ENCODE results near the gene ZNF780A.

ZNF780A gene

GRCh38 chr19:40080289-40080688 lies 10.5 kb downstream of the ZNF780A start:
- H3K36me3 ChIP-seq (replicated peaks; ENCODE audit: insufficient read depth, low read length) = peaks cover 3% of the 10 kb centered on the region
- no peaks in the 10 kb centered on the region for H3K9me3 ChIP-seq (replicated peaks; ENCODE audit: insufficient read depth, low read length)

GRCh38 chr19:40078377-40078776 lies 12.4 kb downstream of the ZNF780A start:
- Histone ChIP-seq H3K27ac (ENCODE audit: low read length) (no peak overlapping the region), H3K27me3 (replicated peaks; ENCODE audit: insufficient read depth, low read length) (no peaks in the 10 kb centered on the region), H3K9me2 (replicated peaks; ENCODE audit: insufficient read depth, low read length) (no peaks in the 10 kb centered on the region), H3K9me3 (replicated peaks; ENCODE audit: insufficient read depth, low read length) (no peaks in the 10 kb centered on the region), H3K36me3 (replicated peaks; ENCODE audit: insufficient read depth, low read length) (peaks cover 7% of the 10 kb centered on the region), H3K4me2 (ENCODE audit: low read depth, low read length) (no peak overlapping the region), H3F3A (ENCODE audit: insufficient read depth, low read length) (no peaks in the 10 kb centered on the region), H2AFZ (ENCODE audit: low read length) (no peak overlapping the region), H3K4me3 (ENCODE audit: low read length) (no peak overlapping the region), H3K4me1 (ENCODE audit: low read length) (no peaks in the 10 kb centered on the region), H3K79me2 (ENCODE audit: low read length) (no peaks in the 10 kb centered on the region), H4K20me1 (ENCODE audit: insufficient read depth, low read length) (no peaks in the 10 kb centered on the region), H3K9ac (ENCODE audit: low read length) (no peak overlapping the region)
- no peak for DNase-seq
- no peak for TF ChIP-seq EZH2 (optimal IDR thresholded peaks at IDR 0.05; ENCODE audit: low read depth, low read length)
- no peak for TF ChIP-seq EZH2phosphoT487 (IDR thresholded peaks at IDR 0.05; ENCODE audit: low read length)
- TF ChIP-seq CTCF (IDR thresholded peaks at IDR 0.05; ENCODE audit: low read length) = no peak

More at GRCh38 chr19:40080289-40080688, 10.5 kb downstream of the ZNF780A start:
- no peak for DNase-seq
- H3K27ac ChIP-seq (ENCODE audit: low read length) = no peak overlapping the region
- H3K9me2 ChIP-seq (replicated peaks; ENCODE audit: insufficient read depth, low read length) = no peaks in the 10 kb centered on the region
- TF ChIP-seq EZH2phosphoT487 (IDR thresholded peaks at IDR 0.05; ENCODE audit: low read length) (no peak), CTCF (IDR thresholded peaks at IDR 0.05; ENCODE audit: low read length) (no peak), EZH2 (optimal IDR thresholded peaks at IDR 0.05; ENCODE audit: low read depth, low read length) (no peak)
- H3F3A ChIP-seq (ENCODE audit: insufficient read depth, low read length) = no peaks in the 10 kb centered on the region
- no peaks in the 10 kb centered on the region for H3K79me2 ChIP-seq (ENCODE audit: low read length)
- H3K27me3 ChIP-seq (replicated peaks; ENCODE audit: insufficient read depth, low read length) = no peaks in the 10 kb centered on the region
- H2AFZ ChIP-seq (ENCODE audit: low read length) = no peak overlapping the region
- H3K4me3 ChIP-seq (ENCODE audit: low read length) = no peak overlapping the region
- no peaks in the 10 kb centered on the region for H4K20me1 ChIP-seq (ENCODE audit: insufficient read depth, low read length)
- no peak overlapping the region for H3K4me2 ChIP-seq (ENCODE audit: low read depth, low read length)
- H3K9ac ChIP-seq (ENCODE audit: low read length) = no peak overlapping the region
- no peaks in the 10 kb centered on the region for H3K4me1 ChIP-seq (ENCODE audit: low read length)

GRCh38 chr19:40070058-40070457 lies 20.7 kb downstream of the ZNF780A start:
- Histone ChIP-seq H4K20me1 (ENCODE audit: insufficient read depth, low read length) (no peaks in the 10 kb centered on the region), H3K36me3 (replicated peaks; ENCODE audit: insufficient read depth, low read length) (peaks cover 4% of the 10 kb centered on the region; the same call in 1 of the 2 replicates), H3K4me1 (ENCODE audit: low read length) (no peaks in the 10 kb centered on the region), H3K9me3 (replicated peaks; ENCODE audit: insufficient read depth, low read length) (no peaks in the 10 kb centered on the region), H2AFZ (ENCODE audit: low read length) (no peak overlapping the region), H3K27ac (ENCODE audit: low read length) (no peak overlapping the region), H3K9ac (ENCODE audit: low read length) (no peak overlapping the region), H3K27me3 (replicated peaks; ENCODE audit: insufficient read depth, low read length) (no peaks in the 10 kb centered on the region), H3K4me2 (ENCODE audit: low read depth, low read length) (no peak overlapping the region), H3F3A (ENCODE audit: insufficient read depth, low read length) (no peaks in the 10 kb centered on the region), H3K79me2 (ENCODE audit: low read length) (no peaks in the 10 kb centered on the region), H3K4me3 (ENCODE audit: low read length) (no peak overlapping the region), H3K9me2 (replicated peaks; ENCODE audit: insufficient read depth, low read length) (no peaks in the 10 kb centered on the region)
- no peak for DNase-seq
- TF ChIP-seq EZH2phosphoT487 (IDR thresholded peaks at IDR 0.05; ENCODE audit: low read length) (no peak), CTCF (IDR thresholded peaks at IDR 0.05; ENCODE audit: low read length) (no peak), EZH2 (optimal IDR thresholded peaks at IDR 0.05; ENCODE audit: low read depth, low read length) (no peak)
